CD14-positive monocyte (primary cell): ENCODE data around the gene ISCA2. TPM values are rescaled to one million over a fixed set of nuclear protein-coding genes. Genes with fewer than 3 reads are reported as not detected.

Source experiments
- DNase-seq, 3 donors: peaks; one replicate each; pipeline ENCODE4 v3.0.0-alpha.2; 2011 to 2022
- H2AFZ ChIP-seq: 2 replicates; pipeline ENCODE4 v1.6.0; 2012; ENCODE audit warnings: mild to moderate bottlenecking, low read depth, low read length, inconsistent platforms; ENCODE audit not compliant: insufficient read depth, poor library complexity, severe bottlenecking
- H3K27ac ChIP-seq, 2 donors: 1 replicate in 1 of 2; 2 replicates in 1 of 2; pipeline ENCODE4 v1.5.1; 2012 to 2013; ENCODE audit warnings: low read length in 2 of 2, control low read depth in 1 of 2, inconsistent platforms in 1 of 2, low read depth in 1 of 2, mild to moderate bottlenecking in 1 of 2
- H3K27me3 ChIP-seq, 2 donors: one replicate each; pipeline versions ENCODE4 v1.6.0 to v1.6.1; 2011 to 2013; ENCODE audit warnings: low read length in 2 of 2; ENCODE audit not compliant: control insufficient read depth in 2 of 2, insufficient read depth in 2 of 2
- H3K36me3 ChIP-seq, 2 donors: replicated peaks in 1 of 2; 1 replicate in 1 of 2; 2 replicates in 1 of 2; pipeline versions ENCODE4 v1.5.1 to v1.6.1; 2012 to 2013; ENCODE audit warnings: low read length in 2 of 2, control low read depth in 1 of 2, inconsistent platforms in 1 of 2, mild to moderate bottlenecking in 1 of 2; ENCODE audit not compliant: insufficient read depth in 2 of 2, control insufficient read depth in 1 of 2
- H3K4me1 ChIP-seq, 2 donors: 1 replicate in 1 of 2; 2 replicates in 1 of 2; pipeline versions ENCODE4 v1.5.1 to v1.6.1; 2012 to 2013; ENCODE audit warnings: low read length in 2 of 2, control low read depth in 1 of 2, inconsistent platforms in 1 of 2, mild to moderate bottlenecking in 1 of 2, moderate library complexity in 1 of 2; ENCODE audit not compliant: insufficient read depth in 2 of 2, control insufficient read depth in 1 of 2
- H3K4me2 ChIP-seq: replicated peaks from 2 replicates; pipeline ENCODE3; 2012; ENCODE audit warnings: low read length, moderate library complexity, mild to moderate bottlenecking; ENCODE audit not compliant: poor library complexity, severe bottlenecking; ENCODE audit errors: extremely low read depth
- H3K4me3 ChIP-seq, 3 experiments: fragments of 200-600 bp in 1 of 3; sonication (generic) in 1 of 3; replicated peaks in 1 of 3; 1 replicate in 2 of 3; 2 replicates in 1 of 3; pipeline ENCODE4 v1.5.1; 2011 to 2013; ENCODE audit warnings: low read length in 3 of 3, mild to moderate bottlenecking in 3 of 3, control low read depth in 2 of 3, low read depth in 2 of 3, inconsistent platforms in 1 of 3, moderate library complexity in 1 of 3
- H3K79me2 ChIP-seq: 2 replicates; pipeline ENCODE4 v1.6.0; 2012; ENCODE audit warnings: mild to moderate bottlenecking, control low read depth, inconsistent platforms, low read length, moderate library complexity; ENCODE audit not compliant: insufficient read depth
- H3K9ac ChIP-seq: 2 replicates; pipeline ENCODE4 v1.6.0; 2017; ENCODE audit warnings: low read length, mild to moderate bottlenecking; ENCODE audit not compliant: insufficient read depth, poor library complexity, severe bottlenecking
- H3K9me3 ChIP-seq, 2 donors: replicated peaks in 1 of 2; 1 replicate in 1 of 2; 2 replicates in 1 of 2; pipeline versions ENCODE4 v1.5.1 to v1.6.1; 2012 to 2013; ENCODE audit warnings: low read length in 2 of 2, control low read depth in 1 of 2; ENCODE audit not compliant: control insufficient read depth in 1 of 2, insufficient read depth in 1 of 2
- H4K20me1 ChIP-seq: 2 replicates; pipeline ENCODE4 v1.6.0; 2012; ENCODE audit warnings: mild to moderate bottlenecking, low read length, control low read depth, moderate library complexity; ENCODE audit not compliant: insufficient read depth
- H3K27ac Mint-ChIP-seq, 7 donors: one replicate each; pipeline ENCODE4 v1.8.0; 2020; ENCODE audit warnings: mild to moderate bottlenecking in 7 of 7, mixed read lengths in 7 of 7, moderate library complexity in 6 of 7, inconsistent platforms in 2 of 7
- H3K27me3 Mint-ChIP-seq, 3 donors: one replicate each; pipeline ENCODE4 v1.8.0; 2021 to 2022; ENCODE audit warnings: low read depth in 3 of 3, mild to moderate bottlenecking in 3 of 3, mixed read lengths in 3 of 3, moderate library complexity in 3 of 3, inconsistent platforms in 1 of 3
- H3K36me3 Mint-ChIP-seq, 2 donors: one replicate each; pipeline ENCODE4 v1.8.0; 2020; ENCODE audit warnings: mixed read lengths in 2 of 2, inconsistent platforms in 1 of 2, mild to moderate bottlenecking in 1 of 2
- H3K4me1 Mint-ChIP-seq: one replicate; pipeline ENCODE4 v1.8.0; 2020; ENCODE audit warnings: mild to moderate bottlenecking, mixed read lengths
- H3K4me3 Mint-ChIP-seq, 2 donors: one replicate each; pipeline ENCODE4 v1.8.0; 2020; ENCODE audit warnings: mild to moderate bottlenecking in 2 of 2, mixed read lengths in 2 of 2, moderate library complexity in 1 of 2
- H3K9me3 Mint-ChIP-seq, 7 donors: one replicate each; pipeline ENCODE4 v1.8.0; 2020 to 2022; ENCODE audit warnings: mixed read lengths in 7 of 7, mild to moderate bottlenecking in 6 of 7, moderate library complexity in 6 of 7, inconsistent platforms in 2 of 7
- WGBS: methylation state at CpG from one replicate; pipeline ENCODE4 v1.1.5; 2013; ENCODE audit warnings: missing lambda C conversion rate; ENCODE audit not compliant: insufficient coverage; 5-methylcytosine and 5-hydroxymethylcytosine counted together
- intact Hi-C, 2 donors: fragments of 100-400 bp; cut with micrococcal nuclease; formaldehyde crosslinking; loops; one replicate each; pipeline versions ENCODE4 v1.15.0 to v1.15.1; 2023
- polyA plus RNA-seq, 3 donors: library from polyadenylated mRNA; depleted of rRNA in 1 of 3; unstranded in 2 of 3; stranded (reverse) in 1 of 3; fragments of 300-500 nt in 2 of 3; fragments of >200 nt in 1 of 3; fragmentation: Illumina TruSeq in 2 of 3; gene quantifications; 1 replicate in 2 of 3; 2 replicates in 1 of 3; pipeline ENCODE4 v1.2.3, GENCODE V29; 2012 to 2021
- TF ChIP-seq, protein P1 (sequence below): fragments of 200-600 bp; IDR thresholded peaks from one replicate; pipeline ENCODE4 v1.8.0; 2022; ENCODE audit warnings: antibody characterized with exemption, mild to moderate bottlenecking

Gene ISCA2
- polyA plus RNA-seq, 3 donors, result 6.1 to 61.7 (median 55.9) TPM

GRCh38 chr14:74541225-74541624 lies 47.7 kb downstream of the ISCA2 start:
- Histone ChIP-seq H3K4me1 (no peaks in the 10 kb centered on the region), H3K9ac (no peak overlapping the region), H4K20me1 (no peaks in the 10 kb centered on the region), H3K9me3 (no peaks in the 10 kb centered on the region), H3K4me3 (no peak overlapping the region), H3K4me2 (no peak overlapping the region), H2AFZ (no peak overlapping the region), H3K79me2 (no peaks in the 10 kb centered on the region), H3K27me3 (no peaks in the 10 kb centered on the region), H3K36me3 (no peaks in the 10 kb centered on the region), H3K27ac (no peak overlapping the region)
- WGBS, result 100% methylated on average over 1 of the region's 3 CpGs
- Mint-ChIP-seq H3K4me1 (no peaks in the 10 kb centered on the region), H3K27me3 (peaks cover 0 to 11% (median 5%) of the 10 kb centered on the region in 3 donors), H3K4me3 (no peak overlapping the region), H3K27ac (no peak overlapping the region), H3K9me3 (no peaks in the 10 kb centered on the region), H3K36me3 (no peaks in the 10 kb centered on the region)
- no peak for DNase-seq
- TF ChIP-seq, protein P1, sequence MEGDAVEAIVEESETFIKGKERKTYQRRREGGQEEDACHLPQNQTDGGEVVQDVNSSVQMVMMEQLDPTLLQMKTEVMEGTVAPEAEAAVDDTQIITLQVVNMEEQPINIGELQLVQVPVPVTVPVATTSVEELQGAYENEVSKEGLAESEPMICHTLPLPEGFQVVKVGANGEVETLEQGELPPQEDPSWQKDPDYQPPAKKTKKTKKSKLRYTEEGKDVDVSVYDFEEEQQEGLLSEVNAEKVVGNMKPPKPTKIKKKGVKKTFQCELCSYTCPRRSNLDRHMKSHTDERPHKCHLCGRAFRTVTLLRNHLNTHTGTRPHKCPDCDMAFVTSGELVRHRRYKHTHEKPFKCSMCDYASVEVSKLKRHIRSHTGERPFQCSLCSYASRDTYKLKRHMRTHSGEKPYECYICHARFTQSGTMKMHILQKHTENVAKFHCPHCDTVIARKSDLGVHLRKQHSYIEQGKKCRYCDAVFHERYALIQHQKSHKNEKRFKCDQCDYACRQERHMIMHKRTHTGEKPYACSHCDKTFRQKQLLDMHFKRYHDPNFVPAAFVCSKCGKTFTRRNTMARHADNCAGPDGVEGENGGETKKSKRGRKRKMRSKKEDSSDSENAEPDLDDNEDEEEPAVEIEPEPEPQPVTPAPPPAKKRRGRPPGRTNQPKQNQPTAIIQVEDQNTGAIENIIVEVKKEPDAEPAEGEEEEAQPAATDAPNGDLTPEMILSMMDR, result no peak
- intact Hi-C loops, result no loop called here

DNA sequence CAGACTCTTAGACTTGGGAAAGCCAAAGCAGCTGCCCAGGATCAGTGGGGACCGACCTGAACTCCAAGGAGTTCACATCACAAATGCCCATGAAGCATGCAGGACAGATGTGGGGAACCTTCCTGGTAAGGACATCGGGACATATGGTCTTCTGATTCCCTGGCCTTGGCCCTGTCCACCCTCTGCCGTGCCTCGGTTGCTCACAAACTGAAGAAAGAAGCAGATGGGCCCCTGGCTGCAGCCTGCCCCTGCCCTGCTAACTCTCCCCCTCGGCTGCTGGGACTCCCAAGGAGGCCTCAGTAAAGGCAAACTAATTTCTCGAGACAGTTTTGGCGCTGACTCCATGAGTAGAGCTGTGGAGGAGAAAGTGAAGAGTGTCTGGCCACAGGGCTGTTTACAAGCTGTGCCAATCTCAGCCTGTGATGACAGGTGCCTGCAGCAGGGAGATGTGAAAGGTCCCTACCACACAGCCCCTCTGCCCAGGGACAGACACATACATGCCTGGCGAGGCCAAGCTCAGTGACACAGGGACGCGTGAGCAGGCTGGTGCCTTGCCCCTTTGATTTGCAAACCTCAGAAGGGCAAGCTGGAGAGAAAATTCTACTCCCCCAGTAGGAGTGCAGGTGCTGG lies 48.6 kb downstream of the ISCA2 start:
- Mint-ChIP-seq H3K9me3 (no peaks in the 10 kb centered on the region), H3K4me3 (no peak overlapping the region), H3K4me1 (no peaks in the 10 kb centered on the region), H3K36me3 (no peaks in the 10 kb centered on the region), H3K27ac (no peak overlapping the region), H3K27me3 (peaks cover 0 to 11% (median 9%) of the 10 kb centered on the region in 3 donors)
- Histone ChIP-seq H3K9me3 (no peaks in the 10 kb centered on the region), H3K4me2 (no peak overlapping the region), H3K4me3 (no peak overlapping the region), H3K9ac (no peak overlapping the region), H3K36me3 (no peaks in the 10 kb centered on the region), H3K4me1 (no peaks in the 10 kb centered on the region), H3K27ac (no peak overlapping the region), H2AFZ (no peak overlapping the region), H3K27me3 (no peaks in the 10 kb centered on the region), H3K79me2 (no peaks in the 10 kb centered on the region), H4K20me1 (no peaks in the 10 kb centered on the region)
- WGBS, result 94% methylated on average over 10 of the region's 10 CpGs
- TF ChIP-seq, protein P1, result no peak
- no peak for DNase-seq
- intact Hi-C loops, result no loop called here
